ENCODE results near the gene ADSL. TPM values are rescaled to one million over a fixed set of nuclear protein-coding genes. Genes with fewer than 3 reads are reported as not detected.

ADSL gene
- total RNA-seq, 4 donors from 2014 or later: 81.0 to 101 (median 87.2) TPM

DNA sequence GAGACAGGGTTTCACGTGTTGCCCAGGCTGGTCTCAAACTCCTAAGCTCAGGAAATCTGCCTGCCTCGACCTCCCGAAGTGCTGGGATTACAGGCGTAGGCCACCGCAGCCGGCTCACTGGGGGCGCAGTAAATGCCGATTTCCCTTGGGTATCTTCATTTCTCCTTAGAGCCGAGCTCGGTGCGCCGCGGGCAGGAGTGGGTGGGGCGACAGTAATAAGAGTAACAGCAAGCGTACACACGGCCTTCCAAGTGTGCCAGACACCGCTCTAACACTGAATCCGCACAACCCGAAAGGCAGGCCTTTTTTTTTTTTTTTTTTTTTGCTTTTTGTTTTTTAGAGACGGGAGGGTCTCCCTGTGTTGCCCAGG lies 500 bp upstream of the ADSL start:
- no peak for TF ChIP-seq POLR2A (IDR thresholded peaks at IDR 0.05)
- TF ChIP-seq EP300 (IDR thresholded peaks at IDR 0.05): no peak
- TF ChIP-seq, protein P1, sequence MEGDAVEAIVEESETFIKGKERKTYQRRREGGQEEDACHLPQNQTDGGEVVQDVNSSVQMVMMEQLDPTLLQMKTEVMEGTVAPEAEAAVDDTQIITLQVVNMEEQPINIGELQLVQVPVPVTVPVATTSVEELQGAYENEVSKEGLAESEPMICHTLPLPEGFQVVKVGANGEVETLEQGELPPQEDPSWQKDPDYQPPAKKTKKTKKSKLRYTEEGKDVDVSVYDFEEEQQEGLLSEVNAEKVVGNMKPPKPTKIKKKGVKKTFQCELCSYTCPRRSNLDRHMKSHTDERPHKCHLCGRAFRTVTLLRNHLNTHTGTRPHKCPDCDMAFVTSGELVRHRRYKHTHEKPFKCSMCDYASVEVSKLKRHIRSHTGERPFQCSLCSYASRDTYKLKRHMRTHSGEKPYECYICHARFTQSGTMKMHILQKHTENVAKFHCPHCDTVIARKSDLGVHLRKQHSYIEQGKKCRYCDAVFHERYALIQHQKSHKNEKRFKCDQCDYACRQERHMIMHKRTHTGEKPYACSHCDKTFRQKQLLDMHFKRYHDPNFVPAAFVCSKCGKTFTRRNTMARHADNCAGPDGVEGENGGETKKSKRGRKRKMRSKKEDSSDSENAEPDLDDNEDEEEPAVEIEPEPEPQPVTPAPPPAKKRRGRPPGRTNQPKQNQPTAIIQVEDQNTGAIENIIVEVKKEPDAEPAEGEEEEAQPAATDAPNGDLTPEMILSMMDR (IDR thresholded peaks at IDR 0.05): no peak
- TF ChIP-seq POLR2AphosphoS5 (IDR thresholded peaks at IDR 0.05): no peak
- peak; percentile 6 for ATAC-seq

DNA sequence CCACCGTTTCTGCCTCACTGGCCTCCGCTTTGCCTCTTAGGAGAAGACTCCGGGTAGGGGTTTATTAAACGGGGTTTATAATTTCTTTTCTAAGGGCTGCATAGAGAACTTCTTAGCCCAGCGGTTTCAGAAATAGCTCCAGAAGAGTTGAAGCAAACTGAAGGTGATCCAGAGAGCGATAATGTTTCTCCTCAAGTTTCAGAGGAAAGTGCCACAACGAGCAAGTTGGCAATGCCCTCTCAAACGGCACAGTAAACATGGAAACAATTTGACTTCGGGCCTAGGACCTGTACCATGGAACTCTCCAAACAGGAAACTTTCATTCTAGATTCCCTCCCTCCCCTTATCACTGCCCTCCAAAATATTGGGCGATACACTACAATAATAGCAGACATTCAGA lies 1.0 kb downstream of the ADSL start:
- no peak for ATAC-seq
- TF ChIP-seq, protein P1 (IDR thresholded peaks at IDR 0.05): no peak
- TF ChIP-seq POLR2AphosphoS5 (IDR thresholded peaks at IDR 0.05): no peak
- TF ChIP-seq EP300 (IDR thresholded peaks at IDR 0.05): no peak
- no peak for TF ChIP-seq POLR2A (IDR thresholded peaks at IDR 0.05)
- Histone ChIP-seq H3K36me3 (peaks cover 0 to 40% of the 10 kb centered on the region in 2 donors), H3K4me3 (peak overlapping the region; percentile 42 to 77), H3K9me3 (no peaks in the 10 kb centered on the region), H3K27ac (peak overlapping the region; percentile 10 to 95 (median 90)), H3K27me3 (no peaks in the 10 kb centered on the region), H3K4me1 (peaks cover 2 to 31% (median 15%) of the 10 kb centered on the region in 3 donors)
- WGBS, 2 donors (ENCODE audit: low coverage in 1 of 2): 14 to 26% methylated on average over 4 to 10 of the region's 10 CpGs

More for the DNA sequence above, 500 bp upstream of the ADSL start:
- Histone ChIP-seq H3K27me3 (no peaks in the 10 kb centered on the region), H3K4me1 (peaks cover 2 to 31% (median 15%) of the 10 kb centered on the region in 3 donors), H3K9me3 (no peaks in the 10 kb centered on the region), H3K4me3 (peak overlapping the region; percentile 42 to 77), H3K27ac (peak overlapping the region; percentile 10 to 95 (median 90)), H3K36me3 (peaks cover 0 to 25% of the 10 kb centered on the region in 2 donors)
- 0% methylated on average over 2 to 12 of the region's 20 CpGs for WGBS, 2 donors (ENCODE audit: low coverage in 1 of 2)

DNA sequence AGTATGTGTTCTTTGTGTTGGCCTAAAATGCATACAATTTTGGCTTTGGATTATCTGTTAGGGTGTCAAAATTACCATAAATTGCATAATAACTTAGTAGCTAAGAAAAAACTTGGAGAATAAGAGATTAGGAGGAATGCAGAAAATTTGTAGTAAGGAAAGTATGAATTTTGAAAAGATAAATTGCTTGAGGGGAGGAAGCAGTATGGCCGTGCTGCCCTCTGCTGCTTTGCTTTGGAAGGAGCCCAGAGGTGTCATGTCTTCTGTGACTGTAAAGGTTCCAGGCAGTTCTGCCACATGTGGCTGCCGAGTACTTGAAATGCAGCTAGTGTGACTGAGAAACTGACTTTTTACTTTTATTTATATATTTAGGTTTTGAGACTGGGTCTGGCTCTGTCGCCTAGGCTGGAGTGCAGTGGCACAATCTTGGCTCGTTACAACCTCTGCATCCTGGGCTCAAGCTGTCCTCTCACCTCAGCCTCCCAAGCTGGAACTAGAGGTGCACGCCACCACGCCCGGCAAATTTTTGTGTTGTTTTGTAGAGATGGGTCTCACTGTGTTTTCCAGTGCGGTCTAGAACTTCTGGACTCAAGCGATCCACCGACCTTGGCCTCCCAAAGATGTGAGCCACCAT lies 1.8 kb downstream of the ADSL start:
- Histone ChIP-seq H3K36me3 (peaks cover 0 to 49% of the 10 kb centered on the region in 2 donors), H3K4me1 (peaks cover 2 to 31% (median 15%) of the 10 kb centered on the region in 3 donors), H3K27ac (peak overlapping the region in 3 of 4 donors; percentile 90 to 95 (median 91)), H3K4me3 (peak overlapping the region in 1 of 2 donors; percentile 77), H3K9me3 (no peaks in the 10 kb centered on the region), H3K27me3 (no peaks in the 10 kb centered on the region)
- ATAC-seq: no peak
- WGBS, 2 donors (ENCODE audit: low coverage in 1 of 2): 56 to 62% methylated on average over 8 to 10 of the region's 10 CpGs
- no peak for TF ChIP-seq EP300 (IDR thresholded peaks at IDR 0.05)
- TF ChIP-seq, protein P1 (IDR thresholded peaks at IDR 0.05): peak; percentile 58 to 86 (median 64)
- TF ChIP-seq POLR2A (IDR thresholded peaks at IDR 0.05): no peak
- no peak for TF ChIP-seq POLR2AphosphoS5 (IDR thresholded peaks at IDR 0.05)

DNA sequence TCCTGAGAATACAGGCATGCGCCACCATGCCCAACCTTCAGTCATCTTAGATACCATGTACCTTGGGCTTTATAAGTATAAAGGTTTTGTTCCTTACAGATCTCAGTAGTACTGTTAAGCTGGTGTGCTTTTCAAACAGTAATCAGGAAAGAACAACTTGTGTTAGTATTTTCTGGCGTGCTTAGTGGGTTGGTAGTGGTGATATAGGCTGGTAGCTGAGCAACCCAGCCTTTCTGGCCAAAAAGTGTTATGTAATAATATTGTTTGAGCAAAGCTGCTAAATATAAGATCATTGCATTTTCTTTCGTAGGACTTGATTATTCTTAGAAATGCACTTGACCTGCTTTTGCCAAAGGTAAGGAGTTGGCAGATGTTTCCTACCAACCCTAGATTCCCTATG lies 6.5 kb downstream of the ADSL start:
- TF ChIP-seq POLR2AphosphoS5 (IDR thresholded peaks at IDR 0.05): no peak
- no peak for TF ChIP-seq EP300 (IDR thresholded peaks at IDR 0.05)
- no peak for TF ChIP-seq POLR2A (IDR thresholded peaks at IDR 0.05)
- TF ChIP-seq, protein P1 (IDR thresholded peaks at IDR 0.05): no peak
- Histone ChIP-seq H3K9me3 (no peaks in the 10 kb centered on the region), H3K4me1 (peaks cover 1 to 12% (median 8%) of the 10 kb centered on the region in 3 donors), H3K36me3 (peaks cover 0 to 95% of the 10 kb centered on the region in 2 donors), H3K27me3 (no peaks in the 10 kb centered on the region), H3K27ac (no peak overlapping the region), H3K4me3 (no peak overlapping the region)
- WGBS, 2 donors (ENCODE audit: low coverage in 1 of 2): 71 to 85% methylated on average over 2 to 3 of the region's 3 CpGs
- ATAC-seq: no peak

DNA sequence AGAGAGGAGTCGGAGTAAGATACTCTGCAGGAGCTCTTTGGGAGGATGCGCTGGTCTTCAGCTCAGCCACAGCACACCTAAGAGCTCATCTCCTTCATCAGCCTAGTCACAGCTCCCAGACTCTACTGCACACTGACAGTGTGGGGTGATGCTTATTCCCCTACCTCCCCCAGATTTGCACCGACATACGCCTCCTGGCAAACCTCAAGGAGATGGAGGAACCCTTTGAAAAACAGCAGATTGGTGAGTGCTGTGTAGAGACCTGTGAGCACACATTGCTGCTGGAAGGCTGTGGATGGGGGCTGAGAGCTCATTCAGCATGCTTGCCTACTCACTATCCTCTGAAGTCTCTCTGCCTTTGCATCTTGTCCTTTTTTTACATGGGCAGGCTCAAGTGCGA lies 14.8 kb downstream of the ADSL start:
- H3K27ac ChIP-seq: no peak overlapping the region
- H3K4me1 ChIP-seq: no peaks in the 10 kb centered on the region
- H3K9me3 ChIP-seq: no peaks in the 10 kb centered on the region
- H3K27me3 ChIP-seq: no peaks in the 10 kb centered on the region
- no peak overlapping the region for H3K4me3 ChIP-seq
- no peak for ATAC-seq
- TF ChIP-seq EP300 (IDR thresholded peaks at IDR 0.05) (no peak), POLR2A (IDR thresholded peaks at IDR 0.05) (no peak), POLR2AphosphoS5 (IDR thresholded peaks at IDR 0.05) (no peak)
- TF ChIP-seq, protein P1 (IDR thresholded peaks at IDR 0.05): no peak
- peaks cover 6 to 100% of the 10 kb centered on the region in 2 donors for H3K36me3 ChIP-seq
- WGBS, 2 donors (ENCODE audit: low coverage in 1 of 2): 100% methylated on average over 1 to 3 of the region's 5 CpGs
